HG03060 (cell line): ENCODE results near the gene PPP4R1.

Experiments
- ATAC-seq: cut with Tn5 transposase; IDR thresholded peaks from one replicate; pipeline ENCODE4 v1.9.1; 2021; ENCODE audit warnings: low read depth, moderate number of reproducible peaks; ENCODE audit not compliant: unreplicated experiment

The PPP4R1 gene

GRCh38 chr18:9557250-9557943 is 57.0 kb downstream of the PPP4R1 start:
- no peak for ATAC-seq

- ATAC-seq: no peak
Observed at GRCh38 chr18:9552616-9553015, 61.7 kb downstream of the PPP4R1 start.

- ATAC-seq: no peak
Observed at GRCh38 chr18:9552191-9552590, 62.2 kb downstream of the PPP4R1 start.

- no peak for ATAC-seq
Observed at GRCh38 chr18:9550429-9550828, 63.9 kb downstream of the PPP4R1 start.

- no peak for ATAC-seq
Observed at GRCh38 chr18:9549405-9549804, 65.0 kb downstream of the PPP4R1 start.

GRCh38 chr18:9547782-9548181 is 66.6 kb downstream of the PPP4R1 start:
- no peak for ATAC-seq

GRCh38 chr18:9546468-9546867 is 67.9 kb downstream of the PPP4R1 start:
- ATAC-seq: no peak

GRCh38 chr18:9545029-9545428 is 69.3 kb downstream of the PPP4R1 start:
- no peak for ATAC-seq

GRCh38 chr18:9542924-9543323 is 71.4 kb downstream of the PPP4R1 start:
- no peak for ATAC-seq

GRCh38 chr18:9539938-9540337 is 74.4 kb downstream of the PPP4R1 start:
- ATAC-seq: no peak

GRCh38 chr18:9539283-9539682 is 75.1 kb downstream of the PPP4R1 start:
- no peak for ATAC-seq

GRCh38 chr18:9537677-9538076 is 76.7 kb downstream of the PPP4R1 start:
- no peak for ATAC-seq

GRCh38 chr18:9536354-9537152 is 77.8 kb downstream of the PPP4R1 start:
- ATAC-seq: no peak

- no peak for ATAC-seq
Observed at GRCh38 chr18:9535430-9535991, 78.8 kb downstream of the PPP4R1 start.

- ATAC-seq: no peak
Observed at GRCh38 chr18:9534844-9535243, 79.5 kb downstream of the PPP4R1 start.

- no peak for ATAC-seq
Observed at GRCh38 chr18:9531791-9532410, 82.5 kb downstream of the PPP4R1 start.

GRCh38 chr18:9530226-9531009 is 83.9 kb downstream of the PPP4R1 start:
- ATAC-seq: no peak

GRCh38 chr18:9526458-9526857 is 87.9 kb downstream of the PPP4R1 start:
- no peak for ATAC-seq

GRCh38 chr18:9522952-9523351 is 91.4 kb downstream of the PPP4R1 start:
- no peak for ATAC-seq

- ATAC-seq: no peak
Observed at GRCh38 chr18:9521770-9522169, 92.6 kb downstream of the PPP4R1 start.
